GM18858 (cell line): ENCODE measurements around the gene TNIK.

Source experiments
- ATAC-seq: cut with Tn5 transposase; IDR thresholded peaks from one replicate; pipeline ENCODE4 v1.9.1; 2021; ENCODE audit not compliant: unreplicated experiment

Gene TNIK

GRCh38 chr3:171176244-171176933 lies 283.8 kb downstream of the TNIK start:
- ATAC-seq = no peak

DNA sequence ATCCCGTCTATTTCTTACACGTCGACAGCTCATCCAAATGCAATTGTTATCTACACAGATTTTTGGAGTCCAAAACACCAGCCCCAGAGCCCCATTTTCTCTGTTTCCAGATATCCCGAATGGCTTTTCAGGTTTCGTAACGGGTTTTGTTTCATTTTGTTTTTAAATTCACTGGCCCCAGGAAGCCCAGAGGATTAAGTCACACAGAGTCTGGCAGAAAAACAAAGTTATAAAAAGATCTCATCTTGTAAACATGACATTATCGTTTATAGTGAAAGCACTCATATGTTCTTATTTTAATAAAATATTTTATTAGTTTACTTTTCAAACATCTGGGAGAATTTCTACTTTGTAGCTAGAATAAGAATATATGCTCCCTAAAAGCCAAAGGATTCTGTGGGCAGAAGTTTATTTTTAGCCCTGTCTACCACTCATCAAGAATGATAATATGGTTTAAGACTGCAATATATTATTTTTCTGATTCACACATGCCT lies 284.4 kb downstream of the TNIK start:
- no peak for ATAC-seq

- no peak for ATAC-seq
Observed at GRCh38 chr3:171173736-171174135, 286.5 kb downstream of the TNIK start.

- ATAC-seq = no peak
Observed at GRCh38 chr3:171172070-171172469, 288.1 kb downstream of the TNIK start.

DNA sequence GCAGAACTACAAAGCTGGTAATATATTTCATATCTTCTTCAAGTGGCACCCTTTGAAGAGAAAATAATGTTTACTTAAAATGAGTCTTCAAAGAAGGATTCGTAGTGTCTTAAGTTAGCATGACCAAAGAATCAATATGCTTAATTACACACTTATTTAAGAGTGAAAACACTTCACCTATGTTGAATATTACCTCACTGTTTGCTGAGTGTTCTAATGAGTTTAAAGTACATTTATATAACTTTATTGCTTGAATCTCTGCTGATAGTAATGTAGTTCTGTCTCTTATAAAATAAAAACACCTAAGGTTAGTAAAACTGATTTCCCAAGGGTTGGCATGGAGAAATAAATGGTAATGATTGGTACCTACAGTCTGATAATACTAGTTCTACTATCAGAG lies 290.3 kb downstream of the TNIK start:
- ATAC-seq = no peak

- ATAC-seq = no peak
Observed at GRCh38 chr3:171169443-171169842, 290.8 kb downstream of the TNIK start.

GRCh38 chr3:171168551-171168950 lies 291.7 kb downstream of the TNIK start:
- ATAC-seq = no peak

DNA sequence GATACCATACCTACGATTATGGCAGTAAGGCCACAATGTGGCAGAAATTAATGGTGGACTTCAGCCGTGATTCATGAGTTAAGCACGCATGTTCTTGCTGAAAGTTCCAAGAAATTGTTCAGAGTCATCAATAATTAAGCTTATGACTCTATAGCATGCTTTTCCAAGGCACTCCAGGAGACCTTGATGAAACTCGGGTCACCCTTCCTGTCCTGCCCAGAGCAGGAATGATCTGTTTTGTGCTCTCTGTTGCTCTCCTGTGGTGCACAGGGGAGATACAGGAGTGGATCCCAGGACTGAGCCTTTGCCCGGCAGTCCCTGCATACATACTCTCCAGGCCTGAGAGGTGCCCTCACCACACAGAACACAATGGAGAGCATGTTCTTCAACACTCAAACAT lies 292.1 kb downstream of the TNIK start:
- no peak for ATAC-seq

DNA sequence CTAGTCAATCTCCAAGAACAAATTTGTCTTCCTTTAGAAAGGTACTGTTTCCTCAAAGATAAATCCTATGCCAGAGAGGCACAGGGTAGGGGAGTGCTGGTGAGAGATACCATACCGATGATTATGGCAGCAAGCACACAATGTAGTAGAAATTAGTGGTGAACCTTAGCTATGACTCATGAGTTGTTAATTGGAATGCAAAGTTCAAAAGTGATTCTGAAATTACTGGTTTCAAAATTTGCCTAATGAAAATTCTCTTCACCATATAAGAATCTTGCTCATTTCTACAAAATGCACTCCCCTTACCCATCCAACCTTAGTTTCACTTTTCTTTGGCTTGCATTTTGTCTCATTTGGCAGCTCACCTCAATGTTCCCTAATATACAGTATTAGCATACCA lies 294.2 kb downstream of the TNIK start:
- peak; percentile 36 for ATAC-seq

DNA sequence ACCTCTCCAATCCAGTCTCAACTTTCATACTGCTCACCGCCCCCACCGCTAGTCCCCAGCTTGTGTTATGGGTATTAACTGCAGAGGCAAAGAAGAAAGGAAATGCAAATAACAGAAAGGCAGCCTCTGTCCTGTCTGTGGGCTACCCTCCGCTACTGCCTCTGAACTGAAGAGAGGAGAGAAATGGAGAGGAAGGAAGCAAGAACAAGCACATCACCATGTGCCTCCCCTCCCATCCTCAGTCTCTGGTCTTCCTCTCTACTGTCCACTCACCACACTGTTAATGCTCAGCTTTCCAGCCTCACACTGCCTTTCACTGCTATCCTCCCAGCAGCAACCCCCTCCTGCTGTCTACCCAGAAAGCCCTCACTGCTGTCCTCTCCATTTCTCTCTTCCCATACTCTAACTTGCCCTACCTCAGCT lies 294.7 kb downstream of the TNIK start:
- ATAC-seq = no peak

DNA sequence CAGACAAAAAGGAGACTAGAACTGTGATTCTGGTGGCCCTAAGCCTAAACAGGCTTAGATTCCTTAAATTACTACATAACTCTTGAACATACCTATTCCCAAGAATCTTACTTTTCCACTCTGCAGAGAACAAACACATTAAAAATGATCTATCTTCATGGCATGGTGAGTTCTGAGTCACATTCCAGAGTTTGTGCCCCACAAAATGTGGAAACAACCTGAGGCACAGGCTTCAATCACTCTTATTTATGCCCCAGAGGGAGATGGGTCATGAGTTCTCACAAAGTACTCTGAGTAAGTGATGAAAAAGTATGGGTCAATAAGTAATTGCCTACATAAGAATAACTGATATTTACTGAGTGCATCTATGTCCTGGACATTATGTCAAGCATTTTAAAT lies 296.1 kb downstream of the TNIK start:
- ATAC-seq = no peak

GRCh38 chr3:171163101-171164066 lies 296.8 kb downstream of the TNIK start:
- ATAC-seq = no peak

DNA sequence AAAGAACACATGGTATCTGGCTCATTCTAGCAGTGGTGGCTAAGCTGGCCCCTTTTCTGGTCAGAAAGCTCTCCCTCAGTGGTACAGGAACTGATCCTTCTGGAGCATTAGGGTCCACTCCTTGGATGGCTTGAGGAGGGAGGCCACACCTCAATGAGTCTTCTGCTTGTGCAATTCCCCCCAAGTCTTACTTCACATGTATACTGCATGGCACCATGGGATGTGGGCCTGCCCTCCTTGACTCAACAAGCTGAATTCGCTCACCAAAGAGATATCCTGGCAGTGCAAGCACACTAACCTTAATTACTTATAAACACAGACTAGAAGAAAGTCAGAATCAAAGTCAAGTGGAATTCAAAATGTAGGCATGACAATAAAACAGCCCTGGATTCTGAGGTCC lies 299.9 kb downstream of the TNIK start:
- ATAC-seq = no peak

- ATAC-seq = no peak
Observed at GRCh38 chr3:171159822-171160157, 300.4 kb downstream of the TNIK start.

- no peak for ATAC-seq
Observed at GRCh38 chr3:171159024-171159821, 301.0 kb downstream of the TNIK start.

DNA sequence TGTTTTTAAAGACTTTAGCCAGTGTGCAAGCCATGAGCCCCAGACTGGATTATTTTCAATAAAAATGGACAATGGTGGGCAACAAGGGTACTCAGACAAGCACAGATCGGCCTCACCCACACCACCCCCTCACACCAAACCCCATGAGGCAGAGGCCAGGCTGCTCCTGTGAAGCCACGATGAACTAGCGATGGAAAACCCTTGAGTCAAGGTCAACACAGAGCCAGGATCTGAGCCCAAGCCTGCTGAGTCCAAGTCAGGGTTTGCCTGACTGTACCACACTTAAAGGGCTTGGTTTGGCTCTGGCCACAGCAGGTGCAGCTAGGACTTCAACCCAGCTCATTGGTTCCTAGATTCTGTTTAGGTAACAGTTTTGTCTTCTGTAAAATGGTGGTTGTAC lies 302.2 kb downstream of the TNIK start:
- no peak for ATAC-seq

GRCh38 chr3:171157286-171157685 lies 302.9 kb downstream of the TNIK start:
- ATAC-seq = no peak

- no peak for ATAC-seq
Observed at GRCh38 chr3:171156401-171157010, 303.7 kb downstream of the TNIK start.

- ATAC-seq = no peak
Observed at GRCh38 chr3:171155122-171155700, 305.0 kb downstream of the TNIK start.

- no peak for ATAC-seq
Observed at GRCh38 chr3:171150945-171151344, 309.3 kb downstream of the TNIK start.
